HG02642 (cell line): ENCODE results near the gene PKDREJ.
A peak's percentile ranks its signal among the peaks of the same experiment; 100 is the strongest.
"Not testable (repeated sequence)": the region's sequence is repeated elsewhere in the genome, so short reads cannot be mapped to it uniquely, and the experiment has no call there.

Experiments
- ATAC-seq: cut with Tn5 transposase; IDR thresholded peaks from one replicate; pipeline ENCODE4 v1.9.1; 2021; ENCODE audit warnings: mild to moderate bottlenecking; ENCODE audit not compliant: unreplicated experiment, poor library complexity

PKDREJ gene, protein sequence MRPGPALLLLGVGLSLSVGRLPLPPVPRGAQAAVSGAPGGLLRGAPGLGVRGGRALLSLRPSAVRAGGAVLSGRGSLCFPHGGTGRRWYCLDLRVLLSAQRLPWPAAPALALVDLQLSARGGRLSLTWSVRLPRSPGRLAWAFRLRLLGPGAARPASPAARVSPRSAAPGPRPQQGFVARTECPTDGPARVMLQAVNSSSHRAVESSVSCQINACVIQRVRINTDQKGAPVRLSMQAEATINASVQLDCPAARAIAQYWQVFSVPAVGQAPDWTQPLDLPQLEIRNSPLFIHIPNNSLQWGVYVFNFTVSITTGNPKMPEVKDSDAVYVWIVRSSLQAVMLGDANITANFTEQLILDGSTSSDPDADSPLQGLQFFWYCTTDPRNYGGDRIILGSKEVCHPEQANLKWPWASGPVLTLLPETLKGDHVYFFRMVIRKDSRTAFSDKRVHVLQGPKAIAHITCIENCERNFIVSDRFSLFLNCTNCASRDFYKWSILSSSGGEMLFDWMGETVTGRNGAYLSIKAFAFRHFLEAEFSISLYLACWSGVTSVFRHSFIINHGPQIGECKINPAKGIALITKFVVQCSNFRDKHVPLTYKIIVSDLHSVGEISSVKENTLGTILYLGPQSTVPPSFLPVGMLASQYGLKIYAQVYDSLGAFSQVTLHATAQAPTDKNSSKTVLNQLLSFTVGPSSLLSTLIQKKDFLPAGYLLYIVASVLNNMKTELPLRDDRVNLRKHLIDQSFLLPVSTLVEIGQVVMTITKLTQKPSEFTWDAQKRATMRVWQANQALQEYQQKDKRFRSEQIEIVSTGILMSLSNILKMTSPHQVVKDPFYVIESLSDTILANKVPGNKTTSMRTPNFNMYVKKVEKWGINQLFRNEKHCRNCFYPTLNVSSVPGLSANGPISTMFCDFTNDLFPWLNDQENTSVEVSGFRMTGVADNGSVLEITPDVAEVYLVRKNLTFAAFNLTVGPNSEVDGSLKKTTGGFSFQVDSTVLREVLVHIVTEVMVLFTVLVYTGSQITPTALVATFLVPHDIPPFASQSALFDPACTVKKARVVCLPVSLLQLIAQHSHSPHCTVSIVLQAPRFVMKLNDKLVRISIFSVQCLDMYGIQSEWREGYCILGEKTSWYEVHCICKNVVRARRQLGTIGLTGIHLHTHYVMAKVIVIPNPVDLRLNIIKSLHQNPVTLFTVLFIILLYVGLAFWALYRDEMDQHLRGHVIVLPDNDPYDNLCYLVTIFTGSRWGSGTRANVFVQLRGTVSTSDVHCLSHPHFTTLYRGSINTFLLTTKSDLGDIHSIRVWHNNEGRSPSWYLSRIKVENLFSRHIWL (N-terminal part only)

GRCh38 chr22:46263216-46263590, at the start of gene PKDREJ:
PKDREJ (minus strand) TSS chr22:46263343; CDS start chr22:46263322, 21 bp downstream.
- ATAC-seq: no peak

GRCh38 chr22:46312848-46313247, 49.7 kb upstream of the PKDREJ start:
- not testable (repeated sequence) for ATAC-seq

- ATAC-seq: no peak
These were observed 48.9 kb upstream of the PKDREJ start for GRCh38 chr22:46312056-46312455.

GRCh38 chr22:46309526-46310085, 46.5 kb upstream of the PKDREJ start:
- ATAC-seq: no peak

DNA sequence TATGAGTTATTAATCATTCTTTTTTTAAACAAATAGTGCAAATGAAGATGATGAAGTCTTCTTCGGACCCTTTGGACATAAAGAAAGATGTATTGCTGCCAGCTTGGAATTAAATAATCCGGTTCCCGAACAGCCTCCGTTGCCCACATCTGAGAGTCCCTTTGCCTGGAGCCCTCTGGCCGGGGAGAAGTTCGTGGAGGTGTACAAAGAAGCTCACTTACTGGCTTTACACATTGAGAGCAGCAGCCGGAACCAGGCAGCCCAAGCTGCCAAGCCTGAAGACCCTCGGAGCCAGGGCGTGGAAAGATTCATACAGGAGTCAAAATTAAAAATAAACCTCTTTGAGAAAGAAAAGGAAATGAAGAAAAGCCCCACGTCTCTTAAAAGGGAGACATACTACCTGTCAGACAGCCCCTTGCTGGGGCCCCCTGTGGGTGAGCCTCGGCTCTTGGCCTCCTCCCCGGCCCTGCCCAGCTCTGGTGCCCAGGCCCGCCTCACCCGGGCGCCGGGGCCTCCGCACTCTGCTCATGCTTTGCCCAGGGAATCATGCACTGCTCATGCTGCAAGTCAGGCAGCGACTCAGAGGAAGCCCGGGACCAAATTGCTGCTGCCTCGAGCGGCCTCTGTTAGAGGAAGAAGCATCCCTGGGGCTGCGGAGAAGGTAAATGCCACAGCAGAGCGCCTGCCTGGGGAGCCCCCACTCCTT, 45.3 kb upstream of the PKDREJ start:
- ATAC-seq: no peak

DNA sequence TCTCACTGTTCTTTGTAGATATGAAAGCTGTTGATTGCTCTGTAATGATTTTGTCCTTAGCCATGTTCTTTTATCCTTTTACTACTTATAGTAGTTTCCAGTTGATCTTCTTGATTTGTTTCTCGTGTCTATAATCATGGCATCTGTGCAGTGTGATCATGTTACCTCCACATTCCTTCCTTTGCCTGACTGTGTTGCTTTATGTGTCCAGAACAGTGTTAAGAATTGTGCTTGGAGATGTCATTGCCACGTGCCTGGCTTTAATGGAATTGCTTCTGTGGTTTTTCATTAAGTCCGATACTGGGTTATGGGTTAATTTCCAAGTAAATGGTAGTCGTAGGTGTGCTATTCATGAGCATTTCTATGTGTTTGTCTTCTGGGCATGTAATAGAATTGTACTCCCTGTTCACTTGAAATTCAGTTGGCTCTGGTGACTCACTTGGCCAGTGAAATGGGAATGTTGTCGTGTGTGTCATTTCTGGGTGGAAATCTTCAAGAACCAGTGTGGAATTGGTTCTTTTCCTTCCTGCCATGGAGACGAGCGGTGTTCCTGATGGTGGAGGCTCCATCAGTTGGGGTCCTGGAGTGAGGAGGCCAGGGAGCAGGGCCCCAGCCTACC, 40.3 kb upstream of the PKDREJ start:
- no peak for ATAC-seq

DNA sequence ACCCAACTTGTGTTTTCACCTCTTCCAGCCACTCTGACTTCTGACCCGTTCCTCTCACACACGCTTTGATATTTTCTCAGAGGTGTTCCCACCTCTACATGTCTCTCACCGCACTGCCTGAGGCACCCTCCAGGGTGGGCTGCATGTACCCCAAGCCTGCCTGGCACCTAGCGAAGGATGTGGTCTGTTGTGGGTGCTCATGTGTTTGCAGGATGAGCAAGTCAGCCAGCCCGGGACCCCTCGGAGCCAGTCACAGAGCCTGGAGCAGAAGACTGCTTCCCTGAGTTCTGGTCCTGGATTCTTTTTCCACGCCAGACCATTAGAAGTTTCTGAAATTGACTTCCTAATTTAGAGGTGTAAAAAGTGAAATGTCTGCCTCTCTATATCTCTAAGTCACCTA, 37.3 kb upstream of the PKDREJ start:
- no peak for ATAC-seq

DNA sequence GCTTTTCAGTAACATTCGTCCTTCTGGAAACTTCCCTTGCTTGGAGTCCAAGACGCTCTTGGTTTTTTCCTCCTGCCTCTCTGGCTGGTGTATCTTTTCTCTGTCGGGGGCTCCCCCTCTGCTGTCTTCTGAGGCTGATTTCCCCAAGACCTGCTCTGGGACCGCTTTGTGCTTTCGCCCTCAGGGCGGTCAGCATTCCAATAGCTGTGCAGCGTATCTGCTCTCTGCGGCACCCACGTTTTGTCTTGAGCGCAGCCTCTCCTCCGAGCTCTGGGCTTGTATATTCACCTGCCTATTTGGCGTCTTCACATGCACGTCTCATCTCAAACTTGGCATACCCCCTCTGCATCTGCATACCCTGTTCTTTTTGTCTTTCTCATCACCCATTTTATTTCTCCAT, 36.0 kb upstream of the PKDREJ start:
- ATAC-seq: no peak

DNA sequence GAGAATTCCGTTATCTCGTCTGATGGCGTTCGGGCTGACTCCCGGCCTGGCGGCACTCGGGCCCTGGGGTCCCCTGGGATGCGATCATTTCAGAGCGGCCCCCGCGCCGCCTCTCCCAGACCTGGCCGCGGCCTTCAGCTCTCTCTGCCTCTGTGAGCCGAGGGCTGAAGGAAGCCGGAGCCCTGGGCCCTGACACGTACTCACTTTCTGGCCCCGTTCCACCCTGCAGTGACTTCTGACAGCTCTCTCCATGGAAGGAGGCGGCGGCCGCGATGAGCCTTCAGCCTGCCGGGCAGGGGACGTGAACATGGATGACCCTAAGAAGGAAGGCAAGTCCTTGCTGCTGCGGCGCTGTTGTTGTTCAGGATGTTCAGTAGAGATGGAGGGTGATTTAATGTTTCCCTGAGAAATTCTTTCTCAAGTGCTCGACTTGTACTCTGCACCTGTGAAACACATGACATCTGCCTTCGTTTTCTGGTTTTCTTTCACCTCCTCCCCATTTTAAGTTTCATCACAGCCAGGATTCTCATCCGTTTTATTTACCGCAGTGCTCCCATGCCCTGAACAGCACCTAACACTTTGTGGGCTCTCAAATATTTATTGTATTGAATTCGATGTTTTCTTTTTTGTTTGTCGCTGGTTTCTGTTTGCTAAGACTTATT, 34.1 kb upstream of the PKDREJ start:
- no peak for ATAC-seq

DNA sequence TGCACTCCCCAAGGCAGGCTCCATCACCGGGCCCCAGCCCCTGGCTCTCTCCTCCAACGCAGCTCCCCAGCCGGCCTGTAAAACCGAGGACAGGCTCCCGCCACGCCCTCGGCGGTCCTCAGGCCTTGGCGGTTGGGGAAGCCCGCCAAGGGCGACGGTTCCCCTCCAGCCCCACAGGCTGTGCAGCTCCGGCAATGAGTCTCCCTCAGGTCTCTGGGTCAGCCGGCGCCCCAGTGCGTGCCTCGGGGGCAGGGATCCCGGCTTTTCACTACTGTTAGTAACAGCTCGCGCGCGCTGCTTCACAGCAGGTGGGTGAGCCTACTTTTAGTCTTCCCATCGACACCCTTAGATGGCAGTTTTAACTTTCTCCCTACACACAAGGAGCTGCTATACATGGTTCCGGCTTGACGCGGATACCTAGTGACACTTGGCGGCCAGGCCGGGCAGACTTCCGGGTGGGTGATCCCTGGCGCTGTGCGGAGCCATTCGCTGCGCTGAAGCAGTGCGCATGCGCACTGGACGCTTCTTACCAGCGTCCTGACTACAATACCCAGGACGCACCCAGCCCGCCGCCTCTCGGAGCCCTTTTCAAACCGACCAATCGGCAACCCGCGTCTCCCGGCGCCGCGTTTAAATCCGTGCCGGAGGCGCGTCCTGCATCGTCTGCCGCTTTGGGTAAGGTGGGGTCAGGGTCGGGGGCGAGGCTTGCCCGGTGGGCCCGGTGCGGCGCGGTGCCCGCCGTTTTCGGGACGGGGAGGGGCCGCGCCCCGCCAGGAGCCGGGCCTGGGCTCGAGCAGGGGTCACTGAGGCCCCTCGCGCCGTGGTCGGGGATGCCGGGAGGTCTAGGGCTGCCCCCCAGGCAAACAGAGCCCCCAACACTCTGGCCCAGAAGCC, 33.4 kb upstream of the PKDREJ start, which contains the start of gene GTSE1:
TSS of gene GTSE1 (plus strand) at position 614 of the 894 bp plus-strand sequence. CDS start 531 bp downstream, outside the sequence.
- ATAC-seq: peak; percentile 93

DNA sequence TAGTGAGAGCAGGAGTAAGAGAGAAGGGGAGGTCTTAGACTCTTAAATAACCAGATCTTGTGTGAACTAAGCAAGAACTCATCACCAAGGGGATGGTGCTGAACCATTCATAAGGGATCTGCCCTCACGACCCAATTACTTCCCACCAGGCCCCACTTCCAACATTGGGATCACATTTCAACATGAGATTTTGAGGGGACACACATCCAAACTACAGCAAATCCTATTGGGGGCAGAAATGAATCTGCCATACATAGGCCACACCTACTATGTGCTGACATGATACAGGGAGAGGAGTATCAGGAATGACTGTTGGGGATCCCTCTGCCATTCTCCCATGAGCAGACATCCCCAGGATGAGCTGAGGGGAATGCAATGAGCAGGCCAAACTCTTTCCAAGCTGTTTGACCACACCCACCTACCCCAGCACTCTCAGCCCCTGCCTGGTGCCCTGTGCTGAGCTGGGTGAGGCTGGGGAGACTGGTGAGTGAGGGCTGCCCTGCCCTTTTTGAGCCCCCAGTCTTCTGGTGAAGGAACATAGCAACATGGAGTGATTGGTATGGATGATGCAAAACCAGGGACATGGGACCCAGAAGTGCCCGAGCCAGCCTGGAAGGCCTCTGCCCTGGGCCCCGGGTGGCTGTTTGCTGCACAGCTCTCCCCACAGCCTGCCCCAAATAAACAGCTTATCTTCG, 32.3 kb upstream of the PKDREJ start:
- no peak for ATAC-seq

DNA sequence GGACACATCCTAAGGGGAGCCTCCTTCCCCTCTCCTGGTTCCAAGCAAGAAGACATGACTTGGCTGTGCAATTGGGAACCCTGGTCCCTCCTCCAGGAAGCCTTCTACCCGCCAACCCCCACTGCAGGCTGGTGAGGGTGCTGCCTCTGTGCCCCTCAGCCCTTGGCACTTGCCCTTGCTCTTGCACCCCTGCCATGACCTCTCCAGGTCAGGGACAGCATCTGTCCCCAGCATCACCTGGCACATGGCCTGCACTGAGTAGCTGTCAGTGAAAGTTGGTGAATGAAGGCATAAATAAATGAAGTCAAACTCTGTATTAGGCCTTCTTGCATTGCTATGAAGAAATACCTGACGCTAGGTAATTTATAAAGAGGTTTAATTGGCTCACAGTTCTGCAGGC, 31.6 kb upstream of the PKDREJ start:
- ATAC-seq: no peak

- ATAC-seq: no peak
These were observed 30.6 kb upstream of the PKDREJ start for GRCh38 chr22:46293577-46294260.

GRCh38 chr22:46292732-46293131, 29.6 kb upstream of the PKDREJ start:
- ATAC-seq: no peak

GRCh38 chr22:46292173-46292572, 29.0 kb upstream of the PKDREJ start:
- no peak for ATAC-seq
